GM19025 (cell line): ENCODE results near the gene SPDYE17.
"Not testable (repeated sequence)": the region's sequence is repeated elsewhere in the genome, so short reads cannot be mapped to it uniquely, and the experiment has no call there.

ENCODE experiments used
- ATAC-seq: cut with Tn5 transposase; IDR thresholded peaks from one replicate; pipeline ENCODE4 v1.9.1; 2021; ENCODE audit warnings: mild to moderate bottlenecking, low read depth, moderate library complexity; ENCODE audit not compliant: unreplicated experiment

SPDYE17 gene

GRCh38 chr7:76999474-77000107, 32.6 kb downstream of the SPDYE17 start:
- ATAC-seq = not testable (repeated sequence)

GRCh38 chr7:76998764-76999450, 33.3 kb downstream of the SPDYE17 start:
- not testable (repeated sequence) for ATAC-seq

- ATAC-seq = no peak
These were observed 33.9 kb downstream of the SPDYE17 start for GRCh38 chr7:76998285-76998589.

GRCh38 chr7:76997381-76998284, 34.5 kb downstream of the SPDYE17 start:
- no peak for ATAC-seq

- ATAC-seq = not testable (repeated sequence)
These were observed 35.2 kb downstream of the SPDYE17 start for GRCh38 chr7:76996932-76997331.

DNA sequence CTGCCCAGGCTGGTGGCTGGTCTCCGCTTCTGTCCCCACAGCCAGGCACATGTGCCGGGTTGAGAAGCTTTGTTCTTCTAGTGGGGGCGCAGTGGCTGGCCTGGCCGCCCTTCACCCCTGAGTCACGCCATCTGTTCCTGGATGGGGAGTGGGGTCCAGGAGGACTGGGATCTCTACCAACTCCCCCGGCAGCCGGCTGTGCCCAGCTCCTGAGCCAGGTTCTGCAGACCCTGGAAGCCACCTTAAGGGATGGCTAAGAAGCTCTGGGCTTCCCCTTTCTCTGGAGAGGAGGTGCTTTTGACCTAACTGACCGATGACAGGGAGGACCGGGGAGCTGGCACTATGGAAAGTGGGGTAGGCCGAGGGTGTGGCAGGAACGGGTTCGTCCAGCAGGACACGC, 37.9 kb downstream of the SPDYE17 start:
- not testable (repeated sequence) for ATAC-seq

GRCh38 chr7:76993831-76994230, 38.3 kb downstream of the SPDYE17 start:
- not testable (repeated sequence) for ATAC-seq

DNA sequence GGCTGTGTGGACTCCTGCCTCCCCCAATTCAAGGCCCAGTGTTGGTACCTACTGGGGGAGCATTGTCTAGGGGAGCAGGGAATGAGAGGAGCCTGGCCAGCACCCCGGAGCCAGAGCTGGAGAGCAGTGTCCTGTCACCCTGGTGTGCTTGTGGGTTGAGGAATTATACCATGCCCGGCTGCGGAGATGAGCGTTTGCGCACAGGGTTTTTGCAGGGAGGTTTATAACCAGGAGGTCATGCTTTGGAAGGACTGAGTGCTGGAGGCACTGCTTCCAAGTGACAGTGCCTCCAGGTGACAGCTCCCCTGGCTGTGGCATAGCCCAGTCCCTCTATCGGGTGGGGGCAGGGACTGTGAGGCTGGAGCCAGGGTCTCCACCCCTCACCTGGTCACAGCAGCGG, 39.3 kb downstream of the SPDYE17 start:
- ATAC-seq = not testable (repeated sequence)

GRCh38 chr7:76992204-76992603, 40.0 kb downstream of the SPDYE17 start:
- ATAC-seq = not testable (repeated sequence)

DNA sequence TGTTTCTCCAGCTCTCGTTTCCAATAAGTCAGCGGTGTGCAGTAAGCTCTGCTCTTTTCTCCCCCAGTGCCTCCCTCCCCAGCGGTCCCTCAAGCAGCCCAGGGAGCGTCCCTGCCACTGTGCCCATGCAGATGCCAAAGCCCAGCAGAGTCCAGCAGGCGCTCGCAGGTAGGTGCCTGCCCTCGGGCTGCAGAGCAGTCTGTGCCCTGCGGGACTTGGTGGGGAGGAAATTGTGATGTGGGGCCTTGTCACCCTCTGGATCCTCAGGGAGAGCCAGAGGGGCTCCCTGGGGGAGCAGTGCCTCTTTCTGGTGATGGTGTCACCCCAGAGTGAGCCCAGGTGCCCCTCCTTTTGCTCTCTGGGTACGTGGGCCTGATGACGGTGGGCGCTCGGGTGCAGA, 42.0 kb downstream of the SPDYE17 start:
- ATAC-seq = not testable (repeated sequence)

- ATAC-seq = not testable (repeated sequence)
These were observed 46.0 kb downstream of the SPDYE17 start for GRCh38 chr7:76985924-76986717.

GRCh38 chr7:76984784-76985136, 47.4 kb downstream of the SPDYE17 start:
- ATAC-seq = peak; percentile 96

DNA sequence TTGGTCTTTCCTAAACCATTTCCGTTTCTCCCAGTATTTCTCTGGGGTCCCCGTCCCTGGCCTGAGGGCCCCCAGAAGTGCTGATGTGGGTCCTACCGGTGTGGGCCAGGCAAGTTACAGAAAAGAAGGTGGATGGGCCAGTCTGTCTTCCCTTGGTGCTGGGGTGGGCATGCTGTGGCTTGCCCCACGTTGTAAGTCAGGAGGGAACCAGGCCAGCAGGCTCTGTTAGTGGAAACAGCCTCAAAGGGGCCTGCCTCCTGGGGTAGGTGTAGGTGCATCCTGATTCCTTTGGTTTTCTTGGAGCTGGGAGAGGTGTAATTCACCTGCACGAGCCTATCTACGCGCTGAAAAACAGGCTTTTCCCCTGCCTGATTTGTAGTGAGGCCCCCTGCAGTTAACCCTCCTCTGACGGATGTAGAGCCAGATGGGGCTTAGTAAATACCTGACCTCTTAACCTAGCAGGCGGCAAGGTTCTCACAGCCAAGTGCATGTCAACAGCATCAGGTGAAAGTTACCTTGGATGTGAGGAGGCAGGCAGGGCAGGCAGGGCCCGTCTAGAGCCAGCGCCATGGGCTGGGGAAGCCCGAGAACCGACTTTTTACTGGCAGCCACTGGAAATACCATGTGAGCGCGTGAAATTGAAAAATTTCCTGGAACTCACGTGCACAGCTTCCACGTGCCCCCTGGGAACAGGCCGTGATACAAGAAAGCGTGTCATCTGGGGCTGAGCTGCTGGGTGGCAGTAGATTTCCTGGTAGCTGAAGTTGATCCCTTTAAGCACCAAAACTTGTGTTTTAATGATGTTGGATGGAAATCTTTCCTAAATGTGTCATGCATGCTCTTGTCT, 48.0 kb downstream of the SPDYE17 start:
- ATAC-seq = peak; percentile 4

- ATAC-seq = not testable (repeated sequence)
These were observed 48.8 kb downstream of the SPDYE17 start for GRCh38 chr7:76983333-76983732.

GRCh38 chr7:76982501-76982900, 49.7 kb downstream of the SPDYE17 start:
- ATAC-seq = not testable (repeated sequence)

DNA sequence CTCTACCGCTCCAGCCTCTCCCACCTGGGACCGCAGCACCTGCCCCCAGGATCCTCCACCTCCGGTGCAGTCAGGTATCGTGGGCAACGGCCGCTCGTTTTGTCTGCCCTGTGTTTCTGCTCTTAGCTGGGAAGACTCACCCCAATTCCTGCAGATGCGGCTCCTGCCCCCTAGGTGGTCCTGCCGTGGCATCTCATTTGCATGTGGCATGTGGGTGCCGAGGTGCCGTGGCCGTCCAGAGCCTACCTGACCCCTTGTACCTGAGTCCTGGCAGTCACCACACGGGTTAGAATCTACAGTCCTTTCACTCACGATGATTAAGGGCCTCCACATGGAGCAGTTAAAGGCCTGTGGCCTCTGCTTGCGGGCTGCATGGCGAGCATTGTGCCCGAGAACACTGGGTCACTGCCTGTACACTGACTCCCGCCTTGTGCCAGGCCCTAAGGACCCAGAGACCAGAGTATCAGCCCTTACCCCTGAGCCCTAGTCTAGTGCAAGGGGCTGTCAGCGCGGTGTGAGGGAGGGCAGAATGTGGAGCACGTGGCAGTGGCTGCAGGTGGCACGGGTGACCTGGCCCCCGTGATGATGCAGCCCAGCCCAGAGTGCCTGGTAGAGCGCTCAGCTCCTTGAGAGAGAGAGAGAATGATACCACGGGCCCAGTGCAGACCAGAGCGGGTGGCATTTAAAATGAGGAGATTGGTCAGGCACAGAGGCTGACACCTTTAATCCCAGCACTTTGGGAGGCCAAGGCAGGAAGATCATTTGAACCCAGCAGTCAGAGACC, 50.8 kb downstream of the SPDYE17 start:
- ATAC-seq = not testable (repeated sequence)

DNA sequence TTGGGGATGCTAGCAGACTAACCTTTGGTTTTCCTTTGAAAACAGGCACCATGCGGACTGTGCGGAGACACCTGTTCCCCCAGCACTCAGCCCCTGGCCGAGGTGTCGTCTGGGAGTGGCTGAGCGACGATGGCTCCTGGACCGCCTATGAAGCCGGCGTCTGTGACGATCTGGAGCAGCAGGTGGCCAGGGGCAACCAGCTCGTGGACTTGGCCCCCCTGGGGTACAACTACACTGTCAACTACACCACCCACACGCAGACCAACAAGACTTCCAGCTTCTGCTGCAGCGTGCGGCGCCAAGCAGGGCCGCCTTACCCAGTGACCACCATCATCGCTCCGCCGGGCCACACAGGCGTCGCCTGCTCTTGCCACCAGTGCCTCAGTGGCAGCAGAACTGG, 51.6 kb downstream of the SPDYE17 start:
- not testable (repeated sequence) for ATAC-seq

GRCh38 chr7:76977761-76978367, 54.3 kb downstream of the SPDYE17 start:
- not testable (repeated sequence) for ATAC-seq
